ENCODE results near the gene CDK8. TPM values are rescaled to one million over a fixed set of nuclear protein-coding genes. Genes with fewer than 3 reads are reported as not detected.

CDK8 gene
- total RNA-seq, 3 donors from 2014 or later = 13.3 to 15.4 (median 13.8) TPM

DNA sequence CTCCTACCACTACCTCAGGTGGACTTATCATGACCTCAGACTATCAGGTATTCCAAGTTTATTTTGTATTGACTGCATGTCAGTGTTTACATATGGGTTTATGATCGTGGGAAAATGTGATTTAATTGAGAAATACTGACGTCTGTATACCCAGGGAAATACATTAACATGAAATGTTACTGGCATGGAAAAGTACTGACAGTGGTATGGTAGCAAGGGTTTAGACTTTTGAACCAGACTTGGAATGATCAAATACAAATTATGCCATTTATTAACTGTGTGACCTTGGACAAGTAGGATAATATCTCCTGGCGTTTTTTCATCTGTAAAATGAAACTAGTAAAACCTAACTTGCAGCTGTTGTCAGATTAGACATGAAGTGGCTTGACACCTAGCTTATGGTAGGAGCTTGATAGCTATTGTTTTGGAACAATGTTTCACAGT lies 147.7 kb downstream of the CDK8 start:
- TF ChIP-seq POLR2AphosphoS5 (IDR thresholded peaks at IDR 0.05) (no peak), POLR2A (IDR thresholded peaks at IDR 0.05) (no peak)
- no peak overlapping the region for H3K27ac ChIP-seq
- intact Hi-C loops (cut with DNase I; ENCODE audit: low total_unique reads) = no loop called here
- DNase-seq (ENCODE audit: low spot score in 2 of 2) = no peak
- H3K9me3 ChIP-seq = no peaks in the 10 kb centered on the region
- no peaks in the 10 kb centered on the region for H3K4me1 ChIP-seq
- H3K4me3 ChIP-seq = no peak overlapping the region
- no peaks in the 10 kb centered on the region for H3K27me3 ChIP-seq
- H3K36me3 ChIP-seq = no peaks in the 10 kb centered on the region

DNA sequence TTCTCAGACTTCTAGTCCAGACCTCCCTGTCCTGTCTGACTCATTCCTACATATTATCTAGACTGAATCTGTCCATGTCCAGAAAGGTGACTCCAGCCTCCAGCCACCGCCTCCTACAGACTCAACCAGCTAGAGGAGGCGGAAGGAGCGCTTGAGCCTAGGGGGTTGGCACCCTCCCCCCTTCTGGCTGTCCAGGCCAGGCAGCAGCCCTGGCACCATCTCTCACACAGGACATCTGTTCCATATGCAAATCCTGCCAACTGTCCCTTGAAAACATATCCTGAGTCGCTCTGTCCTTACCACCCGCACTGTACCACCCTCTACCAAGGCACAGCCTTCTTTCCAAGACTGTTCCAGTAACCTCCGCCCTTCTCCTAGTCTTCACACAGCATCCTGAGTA lies 152.9 kb downstream of the CDK8 start:
- Histone ChIP-seq H3K27ac (no peak overlapping the region), H3K36me3 (no peaks in the 10 kb centered on the region), H3K27me3 (no peaks in the 10 kb centered on the region), H3K4me3 (no peak overlapping the region), H3K4me1 (no peaks in the 10 kb centered on the region), H3K9me3 (no peaks in the 10 kb centered on the region)
- intact Hi-C loops (cut with DNase I; ENCODE audit: low total_unique reads) = no loop called here
- TF ChIP-seq, protein P1, sequence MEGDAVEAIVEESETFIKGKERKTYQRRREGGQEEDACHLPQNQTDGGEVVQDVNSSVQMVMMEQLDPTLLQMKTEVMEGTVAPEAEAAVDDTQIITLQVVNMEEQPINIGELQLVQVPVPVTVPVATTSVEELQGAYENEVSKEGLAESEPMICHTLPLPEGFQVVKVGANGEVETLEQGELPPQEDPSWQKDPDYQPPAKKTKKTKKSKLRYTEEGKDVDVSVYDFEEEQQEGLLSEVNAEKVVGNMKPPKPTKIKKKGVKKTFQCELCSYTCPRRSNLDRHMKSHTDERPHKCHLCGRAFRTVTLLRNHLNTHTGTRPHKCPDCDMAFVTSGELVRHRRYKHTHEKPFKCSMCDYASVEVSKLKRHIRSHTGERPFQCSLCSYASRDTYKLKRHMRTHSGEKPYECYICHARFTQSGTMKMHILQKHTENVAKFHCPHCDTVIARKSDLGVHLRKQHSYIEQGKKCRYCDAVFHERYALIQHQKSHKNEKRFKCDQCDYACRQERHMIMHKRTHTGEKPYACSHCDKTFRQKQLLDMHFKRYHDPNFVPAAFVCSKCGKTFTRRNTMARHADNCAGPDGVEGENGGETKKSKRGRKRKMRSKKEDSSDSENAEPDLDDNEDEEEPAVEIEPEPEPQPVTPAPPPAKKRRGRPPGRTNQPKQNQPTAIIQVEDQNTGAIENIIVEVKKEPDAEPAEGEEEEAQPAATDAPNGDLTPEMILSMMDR (IDR thresholded peaks at IDR 0.05) = no peak
- TF ChIP-seq POLR2AphosphoS5 (IDR thresholded peaks at IDR 0.05) (no peak), POLR2A (IDR thresholded peaks at IDR 0.05) (no peak)
- DNase-seq (ENCODE audit: low spot score in 2 of 2) = no peak

DNA sequence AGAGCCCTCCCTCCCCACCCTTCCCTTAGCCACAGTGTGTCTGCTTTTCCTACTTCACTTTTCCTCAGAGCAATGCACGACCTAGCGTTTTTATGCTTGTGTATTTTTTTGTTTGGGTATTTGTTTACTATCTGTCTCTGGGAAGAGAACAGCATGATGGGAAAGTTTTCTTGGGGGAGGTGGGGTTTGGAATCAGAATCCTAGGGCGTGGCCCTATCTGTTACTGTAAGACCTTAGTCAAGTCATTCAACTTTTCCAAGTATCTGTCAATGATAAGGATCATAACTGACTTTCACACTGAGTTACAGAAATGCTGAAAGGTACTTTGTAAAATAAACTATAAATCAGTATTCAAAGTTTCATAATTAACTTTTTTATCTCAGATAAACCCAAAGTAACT lies 157.3 kb downstream of the CDK8 start:
- intact Hi-C loops (cut with DNase I; ENCODE audit: low total_unique reads) = no loop called here
- DNase-seq (ENCODE audit: low spot score in 2 of 2) = no peak
- H3K27ac ChIP-seq = no peak overlapping the region
- TF ChIP-seq POLR2A (IDR thresholded peaks at IDR 0.05) = no peak
- TF ChIP-seq POLR2AphosphoS5 (IDR thresholded peaks at IDR 0.05) = no peak
- TF ChIP-seq, protein P1 (IDR thresholded peaks at IDR 0.05) = no peak
- no peaks in the 10 kb centered on the region for H3K4me1 ChIP-seq
- peaks cover 0 to 6% of the 10 kb centered on the region in 2 donors for H3K9me3 ChIP-seq
- H3K27me3 ChIP-seq = no peaks in the 10 kb centered on the region
- H3K4me3 ChIP-seq = no peak overlapping the region
- H3K36me3 ChIP-seq = no peaks in the 10 kb centered on the region

DNA sequence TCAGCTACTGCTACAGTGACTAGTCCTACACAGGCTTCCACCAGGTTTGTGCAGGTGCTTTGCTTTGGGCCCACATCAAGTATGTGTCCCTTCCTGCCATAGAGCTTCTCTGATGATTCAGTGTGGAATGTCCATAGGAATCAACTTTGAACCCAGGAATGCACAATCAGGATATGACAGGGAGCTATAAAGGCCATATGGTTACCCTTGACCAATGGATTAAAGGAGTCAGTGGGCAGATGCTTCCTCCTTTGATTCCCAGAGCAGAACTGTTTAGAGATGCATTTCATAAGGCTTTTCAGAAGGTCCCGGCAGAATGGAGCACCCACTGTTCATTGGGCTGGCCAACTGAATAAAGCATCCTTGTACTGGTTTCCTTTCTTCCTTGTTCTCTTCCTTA lies 158.3 kb downstream of the CDK8 start:
- Histone ChIP-seq H3K27me3 (no peaks in the 10 kb centered on the region), H3K9me3 (peaks cover 0 to 6% of the 10 kb centered on the region in 2 donors), H3K4me3 (no peak overlapping the region), H3K4me1 (no peaks in the 10 kb centered on the region), H3K36me3 (no peaks in the 10 kb centered on the region), H3K27ac (no peak overlapping the region)
- TF ChIP-seq, protein P1 (IDR thresholded peaks at IDR 0.05) = no peak
- TF ChIP-seq POLR2A (IDR thresholded peaks at IDR 0.05) = no peak
- TF ChIP-seq POLR2AphosphoS5 (IDR thresholded peaks at IDR 0.05) = no peak
- no peak for DNase-seq (ENCODE audit: low spot score in 2 of 2)
- intact Hi-C loops (cut with DNase I; ENCODE audit: low total_unique reads) = no loop called here

DNA sequence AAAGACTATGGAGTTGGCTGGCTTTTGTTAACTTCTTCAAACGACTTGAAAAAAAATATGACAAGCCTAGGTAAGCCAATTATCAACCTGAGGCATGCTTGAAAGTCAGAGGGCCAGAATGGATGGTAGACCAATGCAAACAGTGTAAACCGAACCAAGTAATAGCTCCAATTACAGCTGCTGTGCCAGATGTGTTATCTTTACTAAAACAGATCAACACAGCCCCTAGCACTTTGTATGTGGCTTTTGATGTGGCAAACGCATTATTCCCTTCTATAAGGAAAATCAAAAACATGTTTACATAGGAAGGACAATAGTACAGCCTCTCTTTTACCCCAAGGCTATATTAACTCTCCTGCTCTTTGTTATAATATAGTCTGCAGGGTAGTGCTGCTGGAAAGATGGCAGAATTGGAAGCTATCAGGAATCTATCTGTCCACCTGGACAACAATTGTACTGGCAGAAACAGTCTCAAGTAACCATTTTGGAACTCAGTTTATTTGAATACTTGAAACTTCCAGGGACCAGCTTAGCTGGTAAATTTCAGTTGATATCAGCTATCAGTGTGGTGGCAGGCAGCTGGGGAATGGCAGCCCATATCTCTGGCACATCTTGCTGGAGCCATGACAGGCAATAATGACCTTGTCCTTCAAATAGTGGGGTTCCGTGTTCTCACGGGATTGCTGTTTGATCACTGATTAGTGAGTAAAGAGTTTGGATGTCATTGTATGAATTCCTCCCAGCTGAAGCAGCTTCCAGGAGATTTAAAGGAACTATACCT lies 159.2 kb downstream of the CDK8 start:
- Histone ChIP-seq H3K9me3 (peaks cover 0 to 6% of the 10 kb centered on the region in 2 donors), H3K27ac (no peak overlapping the region), H3K27me3 (no peaks in the 10 kb centered on the region), H3K4me1 (no peaks in the 10 kb centered on the region), H3K4me3 (no peak overlapping the region), H3K36me3 (no peaks in the 10 kb centered on the region)
- intact Hi-C loops (cut with DNase I; ENCODE audit: low total_unique reads) = no loop called here
- DNase-seq (ENCODE audit: low spot score in 2 of 2) = no peak
- TF ChIP-seq, protein P1 (IDR thresholded peaks at IDR 0.05) = no peak
- no peak for TF ChIP-seq POLR2A (IDR thresholded peaks at IDR 0.05)
- no peak for TF ChIP-seq POLR2AphosphoS5 (IDR thresholded peaks at IDR 0.05)
